Ishikawa (cell line): ENCODE data around the gene DYRK1A.

Experiments
- EP300 ChIP-seq: IDR thresholded peaks from 2 replicates; pipeline ENCODE4 v1.6.1; 2012; ENCODE audit warnings: borderline replicate concordance
- RAD21 ChIP-seq: IDR thresholded peaks from 2 replicates; pipeline ENCODE4 v1.6.1; 2012; ENCODE audit warnings: low read depth
- TAF1 ChIP-seq: IDR thresholded peaks from 2 replicates; pipeline ENCODE4 v1.6.1; 2012; ENCODE audit warnings: low read depth, mild to moderate bottlenecking

- TF ChIP-seq TAF1 (no peak), EP300 (no peak), RAD21 (no peak)
Measured at GRCh38 chr21:37498664-37499063, 132.1 kb downstream of the DYRK1A start.
